HCT116 (cell line): ENCODE results near the gene ZNF335.

Experiments used
- CEBPB ChIP-seq: IDR thresholded peaks from 2 replicates; pipeline ENCODE4 v1.6.1; 2012; ENCODE audit warnings: low read depth
- CTCF ChIP-seq, 3 experiments: fragments of 200-600 bp in 1 of 3; sonication (generic) in 1 of 3; IDR thresholded peaks in 2 of 3; conservative IDR thresholded peaks in 1 of 3; 2 replicates each; pipeline ENCODE4 v1.5.1; 2012 to 2017; ENCODE audit warnings: low read depth in 2 of 3, low read length in 2 of 3, antibody characterized with exemption in 1 of 3, borderline replicate concordance in 1 of 3, control low read depth in 1 of 3, mild to moderate bottlenecking in 1 of 3, mixed read lengths in 1 of 3, mixed run types in 1 of 3, moderate library complexity in 1 of 3; ENCODE audit not compliant: insufficient read depth in 1 of 3
- EGR1 ChIP-seq: IDR thresholded peaks from 2 replicates; pipeline ENCODE4 v1.6.1; 2012; ENCODE audit warnings: low read depth
- EZH2 ChIP-seq: fragments of 200-600 bp; sonication (generic); IDR thresholded peaks from 2 replicates; pipeline ENCODE4 v1.6.1; 2017; ENCODE audit warnings: antibody characterized with exemption, mixed run types
- JUND ChIP-seq: IDR thresholded peaks from 2 replicates; pipeline ENCODE4 v1.6.1; 2012
- POLR2A ChIP-seq: IDR thresholded peaks from 2 replicates; pipeline ENCODE4 v1.7.0; 2011; ENCODE audit warnings: borderline replicate concordance; ENCODE audit not compliant: insufficient read depth, insufficient read length; ENCODE audit errors: extremely low read depth
- POLR2AphosphoS5 ChIP-seq: IDR thresholded peaks from 2 replicates; pipeline ENCODE4 v1.6.1; 2011; ENCODE audit warnings: mild to moderate bottlenecking, low read depth, low read length, moderate library complexity
- ZFX ChIP-seq: fragments of 450-650 bp; IDR thresholded peaks from 2 replicates; pipeline ENCODE4 v1.6.1; 2017
- TF ChIP-seq, protein P1 (sequence below): IDR thresholded peaks from 2 replicates; pipeline ENCODE4 v1.6.1; 2012
- TF ChIP-seq, protein P2 (sequence below): IDR thresholded peaks from 2 replicates; pipeline ENCODE4 v1.6.1; 2012; ENCODE audit warnings: low read depth

GRCh38 chr20:46004889-46005473 is 33.0 kb upstream of the ZNF335 start:
- TF ChIP-seq CTCF (IDR thresholded peaks at IDR 0.05 in 2 of 3, conservative IDR thresholded peaks at IDR 0.05 in 1 of 3; ENCODE audit: borderline replicate concordance in 1 of 3, insufficient read depth in 1 of 3, low read depth in 2 of 3, low read length in 2 of 3) (no peak), JUND (no peak), POLR2AphosphoS5 (no peak), POLR2A (no peak), CEBPB (no peak), EZH2 (no peak), ZFX (no peak), EGR1 (no peak)
- TF ChIP-seq, protein P1, sequence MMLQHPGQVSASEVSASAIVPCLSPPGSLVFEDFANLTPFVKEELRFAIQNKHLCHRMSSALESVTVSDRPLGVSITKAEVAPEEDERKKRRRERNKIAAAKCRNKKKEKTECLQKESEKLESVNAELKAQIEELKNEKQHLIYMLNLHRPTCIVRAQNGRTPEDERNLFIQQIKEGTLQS, result no peak
- TF ChIP-seq, protein P2, sequence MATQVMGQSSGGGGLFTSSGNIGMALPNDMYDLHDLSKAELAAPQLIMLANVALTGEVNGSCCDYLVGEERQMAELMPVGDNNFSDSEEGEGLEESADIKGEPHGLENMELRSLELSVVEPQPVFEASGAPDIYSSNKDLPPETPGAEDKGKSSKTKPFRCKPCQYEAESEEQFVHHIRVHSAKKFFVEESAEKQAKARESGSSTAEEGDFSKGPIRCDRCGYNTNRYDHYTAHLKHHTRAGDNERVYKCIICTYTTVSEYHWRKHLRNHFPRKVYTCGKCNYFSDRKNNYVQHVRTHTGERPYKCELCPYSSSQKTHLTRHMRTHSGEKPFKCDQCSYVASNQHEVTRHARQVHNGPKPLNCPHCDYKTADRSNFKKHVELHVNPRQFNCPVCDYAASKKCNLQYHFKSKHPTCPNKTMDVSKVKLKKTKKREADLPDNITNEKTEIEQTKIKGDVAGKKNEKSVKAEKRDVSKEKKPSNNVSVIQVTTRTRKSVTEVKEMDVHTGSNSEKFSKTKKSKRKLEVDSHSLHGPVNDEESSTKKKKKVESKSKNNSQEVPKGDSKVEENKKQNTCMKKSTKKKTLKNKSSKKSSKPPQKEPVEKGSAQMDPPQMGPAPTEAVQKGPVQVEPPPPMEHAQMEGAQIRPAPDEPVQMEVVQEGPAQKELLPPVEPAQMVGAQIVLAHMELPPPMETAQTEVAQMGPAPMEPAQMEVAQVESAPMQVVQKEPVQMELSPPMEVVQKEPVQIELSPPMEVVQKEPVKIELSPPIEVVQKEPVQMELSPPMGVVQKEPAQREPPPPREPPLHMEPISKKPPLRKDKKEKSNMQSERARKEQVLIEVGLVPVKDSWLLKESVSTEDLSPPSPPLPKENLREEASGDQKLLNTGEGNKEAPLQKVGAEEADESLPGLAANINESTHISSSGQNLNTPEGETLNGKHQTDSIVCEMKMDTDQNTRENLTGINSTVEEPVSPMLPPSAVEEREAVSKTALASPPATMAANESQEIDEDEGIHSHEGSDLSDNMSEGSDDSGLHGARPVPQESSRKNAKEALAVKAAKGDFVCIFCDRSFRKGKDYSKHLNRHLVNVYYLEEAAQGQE, result no peak
